Stimulated activated CD4-positive, alpha-beta T cell treated with anti-CD3 and anti-CD28 coated beads, Interleukin-12 subunit alpha, Interleukin-12 subunit beta, amount 100 ng/mL, for 24 hours (primary cell): ENCODE data around the gene PNO1.
"Not testable (repeated sequence)": the region's sequence is repeated elsewhere in the genome, so short reads cannot be mapped to it uniquely, and the experiment has no call there.

Experiments used
- DNase-seq, 2 experiments: peaks; one replicate each; pipeline ENCODE4 v3.0.0-alpha.2; 2020; ENCODE audit warnings: low read depth in 2 of 2

The PNO1 gene

DNA sequence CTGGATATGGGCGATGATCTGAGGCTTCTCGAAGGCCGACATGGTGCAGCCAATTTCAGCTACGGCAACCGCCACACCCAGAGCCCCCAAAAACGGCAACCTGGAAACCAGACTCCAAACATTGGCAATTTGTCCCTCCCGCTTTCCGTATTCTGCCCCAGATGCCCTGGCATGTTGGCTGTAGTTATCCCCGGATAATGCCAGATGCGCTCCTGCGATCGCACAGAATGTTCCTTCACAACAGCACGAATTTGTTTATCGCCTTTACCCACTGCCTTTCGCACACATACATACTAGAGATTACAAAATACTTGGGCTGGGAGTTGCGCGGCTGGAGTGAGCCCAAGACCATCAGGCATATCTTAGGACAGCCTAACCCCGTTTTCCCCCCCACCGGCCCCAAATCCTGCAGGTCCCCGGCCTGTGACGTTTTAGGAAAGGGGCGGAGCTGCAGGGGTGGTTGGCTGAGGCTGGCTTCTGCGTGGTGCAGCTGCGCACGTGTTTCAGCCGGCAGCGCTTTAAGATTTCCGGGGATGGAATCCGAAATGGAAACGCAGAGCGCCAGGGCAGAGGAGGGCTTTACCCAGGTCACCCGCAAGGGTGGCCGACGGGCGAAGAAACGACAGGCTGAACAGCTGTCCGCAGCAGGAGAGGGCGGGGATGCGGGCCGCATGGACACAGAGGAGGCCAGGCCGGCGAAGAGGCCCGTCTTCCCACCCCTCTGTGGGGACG lies at the start of gene PNO1:
Gene PNO1 (plus strand): TSS at position 487 of the 732 bp plus-strand sequence. CDS start 47 bp downstream, at position 534.
- DNase-seq: peak; percentile 91 to 97

DNA sequence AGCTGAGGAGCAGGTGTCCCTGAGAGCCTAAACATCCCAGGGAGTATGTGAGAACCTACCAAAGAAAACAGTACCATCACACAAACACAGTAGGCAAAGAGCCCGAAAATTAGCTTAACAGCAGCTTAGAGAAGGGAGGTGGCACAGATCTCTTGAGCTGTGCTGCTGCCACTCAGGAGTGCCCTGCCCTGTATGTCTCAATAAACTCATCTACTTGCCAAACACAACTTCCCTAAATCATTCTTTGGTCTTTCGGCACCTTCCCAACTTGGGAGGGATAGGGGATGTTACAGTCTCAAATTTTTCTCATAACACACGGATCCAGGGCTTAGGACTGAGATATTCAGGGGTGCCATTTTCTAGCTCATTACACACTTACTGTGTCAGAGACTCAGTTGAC lies 49.6 kb upstream of the PNO1 start:
- DNase-seq: no peak

DNA sequence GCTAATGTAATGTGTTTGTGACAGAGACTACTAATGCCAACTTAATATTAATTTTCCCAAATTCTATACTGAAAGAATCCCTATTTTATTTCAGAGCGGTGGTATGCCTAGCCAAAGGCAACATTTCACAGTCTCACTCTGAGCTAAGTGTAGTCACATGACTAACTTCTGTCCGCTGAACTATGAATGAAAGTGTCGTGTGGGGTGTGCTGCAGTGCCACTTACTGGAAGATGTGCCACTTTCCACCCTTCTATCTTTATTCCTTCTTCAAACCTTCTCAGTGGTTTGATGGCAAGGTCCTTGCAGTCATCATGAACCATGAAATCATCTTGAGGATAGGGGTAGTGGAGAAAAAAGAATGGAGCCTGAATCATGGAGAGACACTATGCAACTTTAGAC lies 47.6 kb upstream of the PNO1 start:
- DNase-seq: no peak

DNA sequence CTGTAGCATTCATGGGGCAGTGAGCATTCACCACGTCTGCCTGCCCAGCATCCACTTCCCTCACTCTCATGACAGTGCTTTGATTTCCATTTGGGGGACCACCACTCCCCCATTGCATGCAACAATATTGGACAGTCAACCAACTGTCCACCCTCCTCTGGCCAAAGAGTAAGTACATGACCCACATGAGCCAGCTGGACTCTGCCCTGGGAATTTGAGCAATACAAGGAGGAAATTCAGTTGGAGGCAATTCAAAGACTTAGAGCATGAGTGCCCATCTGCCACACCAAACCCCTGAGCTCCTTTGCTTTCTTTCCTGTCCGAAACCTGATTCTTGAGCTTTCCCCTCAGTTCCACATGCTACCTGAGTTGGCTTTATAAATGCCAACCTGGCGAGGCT lies 41.7 kb upstream of the PNO1 start:
- no peak for DNase-seq

DNA sequence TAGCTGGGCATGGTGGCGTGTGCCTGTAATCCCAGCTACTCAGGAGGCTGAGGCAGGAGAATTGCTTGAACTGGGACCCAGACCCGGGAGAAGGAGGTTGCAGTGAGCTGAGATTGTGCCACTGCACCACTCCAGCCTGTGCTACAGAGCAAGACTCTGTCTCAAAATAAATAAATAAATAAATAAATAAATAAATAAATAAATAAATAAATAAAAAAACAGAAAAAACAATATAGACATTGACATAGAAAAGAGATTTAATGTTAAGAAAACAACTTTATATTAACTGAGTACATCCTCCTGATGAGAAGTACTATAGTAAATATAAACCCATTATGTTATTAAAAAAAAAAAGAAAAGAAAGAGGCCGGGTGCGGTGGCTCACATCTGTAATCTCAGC lies 39.8 kb upstream of the PNO1 start:
- DNase-seq: not testable (repeated sequence)

DNA sequence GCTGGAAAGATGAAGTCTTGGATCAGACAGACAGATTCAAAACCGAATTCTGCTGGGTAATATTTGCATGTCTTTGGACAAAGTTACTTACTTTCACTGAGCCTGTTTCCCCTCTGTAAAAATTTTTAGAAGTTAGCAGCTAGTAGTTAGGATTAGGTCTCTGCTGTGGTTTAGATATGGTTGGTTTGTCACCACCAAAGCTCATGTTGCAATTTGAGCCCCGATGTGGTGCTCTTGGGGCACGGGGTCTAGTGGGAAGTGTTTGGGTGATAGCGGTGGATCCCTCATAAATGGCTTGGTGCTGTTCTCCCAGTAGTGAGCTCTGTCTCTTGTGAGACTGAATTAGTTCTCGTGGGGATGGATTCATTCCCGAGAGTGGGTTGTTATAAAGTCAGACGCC lies 38.9 kb upstream of the PNO1 start:
- DNase-seq: no peak

DNA sequence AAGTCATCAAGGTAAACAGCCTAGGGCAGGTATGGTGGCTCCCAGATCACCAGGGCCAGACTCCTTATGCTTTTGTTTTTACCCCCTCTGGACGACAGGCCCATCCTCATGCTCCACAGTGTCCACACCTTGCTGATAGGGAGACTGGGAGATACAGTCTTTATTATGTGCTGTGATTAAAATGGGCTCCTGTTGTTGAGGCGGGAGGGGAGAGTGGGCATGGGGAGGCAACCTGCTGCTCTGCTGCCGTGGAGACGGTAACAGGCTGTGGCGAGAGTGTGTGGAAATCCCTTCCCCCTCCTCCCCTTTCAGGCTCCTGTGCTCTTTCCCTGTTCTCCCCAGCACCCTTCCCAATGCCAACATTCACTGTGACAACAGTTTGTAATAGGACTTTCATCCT lies 38.2 kb upstream of the PNO1 start:
- no peak for DNase-seq

DNA sequence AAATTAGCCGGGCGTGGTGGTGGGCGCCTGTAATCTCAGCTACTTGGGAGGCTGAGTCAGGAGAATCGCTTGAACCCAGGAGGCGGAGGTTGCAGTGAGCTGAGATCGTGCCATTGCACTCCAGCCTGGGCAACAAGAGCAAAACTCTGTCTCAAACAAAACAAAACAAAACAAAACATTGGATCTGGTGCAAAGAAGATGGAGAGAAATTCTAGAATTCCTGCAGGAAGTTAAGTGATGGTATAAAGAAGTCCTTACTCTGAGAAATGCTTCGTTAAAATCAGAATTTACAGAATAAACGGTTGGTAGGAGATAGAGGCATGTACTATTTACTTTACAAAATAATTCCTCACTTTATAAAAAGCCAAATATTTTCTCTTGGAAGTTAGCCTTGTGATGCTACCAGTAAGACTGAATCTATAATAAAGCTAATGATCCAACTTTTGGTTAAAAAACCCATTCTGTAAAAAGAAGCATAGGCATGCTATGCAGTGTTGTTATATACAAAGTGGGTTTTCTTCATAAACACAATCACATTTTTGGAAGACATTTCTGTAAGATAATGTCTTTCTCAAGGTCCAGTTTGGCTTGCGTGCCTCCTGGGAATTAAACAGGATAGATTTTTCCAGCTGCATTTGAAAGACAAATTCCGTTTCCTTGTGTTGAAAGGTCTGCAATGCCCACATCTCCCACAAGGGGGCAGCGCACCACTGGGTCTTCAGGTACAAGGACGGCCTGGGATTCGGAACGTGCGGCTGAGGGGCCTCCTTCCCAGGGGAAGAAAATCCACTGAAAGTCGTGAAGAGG lies 35.6 kb upstream of the PNO1 start:
- peak; percentile 61 to 82 for DNase-seq

DNA sequence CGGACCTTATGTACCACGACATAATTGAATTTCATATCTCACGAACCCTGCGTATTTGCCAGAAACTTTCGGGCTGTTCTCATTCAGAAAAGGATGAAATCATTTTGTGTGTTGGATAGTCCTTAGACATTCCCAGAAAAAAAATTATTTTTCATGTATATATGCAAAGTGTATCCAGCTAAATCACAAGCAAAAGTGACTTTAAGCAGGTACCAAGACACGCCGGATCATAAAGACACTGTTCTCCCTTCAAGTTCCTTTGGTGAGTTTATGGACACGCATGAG lies 35.1 kb upstream of the PNO1 start:
- DNase-seq: no peak

DNA sequence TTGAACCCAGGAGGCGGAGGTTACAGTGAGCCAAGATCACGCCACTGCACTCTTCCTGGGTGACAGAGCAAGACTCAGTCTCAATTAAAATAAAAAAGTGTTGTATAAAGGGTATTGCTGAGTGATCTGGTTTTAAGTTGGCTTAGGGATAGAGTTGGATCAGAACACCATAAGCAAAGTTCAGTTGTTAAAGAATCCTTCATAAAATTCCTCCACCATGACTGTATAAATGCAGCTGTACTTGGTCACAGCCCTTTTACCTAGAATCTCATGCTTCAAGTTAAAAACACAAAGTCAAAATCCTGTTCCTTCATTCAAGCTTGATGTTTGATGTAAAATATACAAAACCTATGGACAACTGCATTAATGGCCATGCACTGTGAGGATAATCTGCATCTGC lies 33.4 kb upstream of the PNO1 start:
- no peak for DNase-seq

DNA sequence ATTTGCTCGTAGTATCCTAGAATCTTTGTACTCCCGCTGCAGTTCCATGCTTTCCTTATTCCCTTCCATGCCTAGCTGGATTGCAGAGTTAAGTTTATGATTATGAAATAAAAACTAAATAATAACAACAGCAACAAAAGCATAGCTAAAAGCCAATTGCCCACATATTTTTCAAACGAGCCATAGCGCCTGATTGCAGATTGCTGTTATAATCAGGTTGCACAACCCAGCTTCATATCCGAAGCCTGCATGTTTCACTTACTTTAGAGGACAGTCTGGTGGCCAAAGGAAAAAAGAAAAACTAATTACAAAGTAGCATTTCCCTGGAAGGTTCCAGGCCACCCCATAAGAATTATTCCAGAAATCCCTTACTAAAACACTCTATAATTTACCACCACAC lies 31.9 kb upstream of the PNO1 start:
- no peak for DNase-seq

DNA sequence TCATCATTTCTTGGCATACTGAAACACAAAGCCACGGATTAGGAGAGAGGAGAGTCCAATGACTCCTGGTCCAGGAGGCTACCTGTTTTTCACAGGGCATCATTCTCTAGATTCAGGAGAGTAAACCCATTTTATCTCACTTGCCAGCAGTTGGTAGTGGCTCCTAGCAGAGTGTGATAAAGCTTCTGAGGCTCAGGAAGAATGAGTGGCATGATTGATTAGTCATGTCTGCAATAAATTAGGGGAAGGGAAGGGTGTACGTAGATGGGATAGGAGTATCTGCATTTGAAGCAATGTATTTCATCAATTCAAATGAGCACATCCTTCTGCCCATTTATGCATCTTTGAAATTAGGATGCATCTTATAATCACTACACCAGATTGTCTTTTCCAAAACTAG lies 31.1 kb upstream of the PNO1 start:
- DNase-seq: no peak

DNA sequence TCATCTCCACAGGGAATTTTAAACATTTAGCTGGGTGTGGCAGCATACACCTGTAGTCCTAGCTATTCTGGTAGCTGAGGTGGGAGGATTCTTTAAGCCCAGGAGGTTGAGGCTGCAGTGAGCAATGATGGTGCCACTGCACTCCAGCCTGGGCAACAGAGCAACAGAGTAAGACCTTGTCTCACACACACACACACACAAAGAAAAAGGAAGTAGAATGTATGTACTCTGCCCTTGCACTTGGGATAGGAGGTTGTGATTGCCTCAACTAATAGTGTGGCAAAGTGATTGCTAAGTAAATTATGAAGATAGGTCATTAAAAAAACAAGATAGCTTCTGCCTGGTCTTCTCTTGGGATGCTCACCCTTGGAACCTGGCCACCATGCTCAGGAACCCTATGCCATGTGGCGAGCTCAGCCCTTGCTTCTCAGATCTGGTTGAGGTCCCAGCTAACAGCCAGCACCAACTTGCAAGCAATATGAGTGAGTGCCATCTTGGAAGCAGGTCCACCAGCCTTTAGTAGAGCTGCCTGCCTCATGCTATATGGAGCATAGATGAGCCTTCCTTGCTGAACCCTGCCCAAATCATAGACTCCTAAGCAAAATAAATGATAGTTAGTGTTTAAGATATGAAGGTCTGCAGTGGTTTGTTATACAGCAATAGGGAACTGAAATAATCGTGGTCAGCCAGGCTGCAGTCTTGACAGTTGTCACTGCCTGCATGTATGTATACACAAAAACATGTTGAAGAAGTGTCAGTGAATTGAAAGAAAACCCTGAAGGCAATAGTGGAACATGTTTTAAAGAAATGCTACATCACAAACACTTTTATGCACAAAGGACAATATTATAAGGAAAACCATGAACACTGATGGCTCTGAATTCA lies 30.1 kb upstream of the PNO1 start:
- no peak for DNase-seq

DNA sequence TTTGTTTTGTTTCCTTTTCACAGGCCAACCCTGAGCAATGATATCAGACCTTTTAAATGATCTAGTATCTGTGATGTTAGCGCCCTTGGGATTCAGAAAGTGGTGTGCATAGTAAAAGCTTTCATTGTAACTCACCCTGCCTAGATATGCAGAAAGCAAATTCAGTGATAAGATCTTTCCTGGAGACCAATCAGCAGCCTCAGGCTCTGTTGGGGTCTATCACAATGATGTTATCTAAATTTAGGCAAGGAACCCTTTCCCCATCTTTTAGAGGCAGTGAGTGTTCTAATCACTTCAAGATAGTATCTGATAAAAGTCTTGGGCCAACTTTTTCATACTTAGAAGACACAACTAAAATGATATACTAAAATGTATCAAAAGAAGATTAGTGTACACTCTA lies 23.6 kb upstream of the PNO1 start:
- DNase-seq: no peak

DNA sequence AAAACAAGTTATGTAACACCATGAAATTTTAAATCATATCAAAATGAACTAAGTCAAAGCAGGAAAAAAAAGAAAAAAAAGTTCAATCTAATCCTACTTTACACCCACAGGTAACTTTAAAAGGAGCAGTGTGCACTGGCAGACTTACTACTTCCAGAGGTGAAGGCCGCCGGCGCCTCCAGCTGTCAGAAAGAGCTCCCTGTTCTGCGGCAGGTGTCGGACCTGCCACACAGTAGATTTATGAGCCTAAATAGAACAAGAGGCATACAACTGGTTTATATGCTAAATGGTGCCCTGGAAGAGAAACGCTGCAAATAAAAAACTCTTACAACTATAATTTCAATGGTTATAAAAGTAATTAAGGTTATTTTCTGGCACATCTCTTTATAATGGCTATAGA lies 23.1 kb upstream of the PNO1 start:
- no peak for DNase-seq

DNA sequence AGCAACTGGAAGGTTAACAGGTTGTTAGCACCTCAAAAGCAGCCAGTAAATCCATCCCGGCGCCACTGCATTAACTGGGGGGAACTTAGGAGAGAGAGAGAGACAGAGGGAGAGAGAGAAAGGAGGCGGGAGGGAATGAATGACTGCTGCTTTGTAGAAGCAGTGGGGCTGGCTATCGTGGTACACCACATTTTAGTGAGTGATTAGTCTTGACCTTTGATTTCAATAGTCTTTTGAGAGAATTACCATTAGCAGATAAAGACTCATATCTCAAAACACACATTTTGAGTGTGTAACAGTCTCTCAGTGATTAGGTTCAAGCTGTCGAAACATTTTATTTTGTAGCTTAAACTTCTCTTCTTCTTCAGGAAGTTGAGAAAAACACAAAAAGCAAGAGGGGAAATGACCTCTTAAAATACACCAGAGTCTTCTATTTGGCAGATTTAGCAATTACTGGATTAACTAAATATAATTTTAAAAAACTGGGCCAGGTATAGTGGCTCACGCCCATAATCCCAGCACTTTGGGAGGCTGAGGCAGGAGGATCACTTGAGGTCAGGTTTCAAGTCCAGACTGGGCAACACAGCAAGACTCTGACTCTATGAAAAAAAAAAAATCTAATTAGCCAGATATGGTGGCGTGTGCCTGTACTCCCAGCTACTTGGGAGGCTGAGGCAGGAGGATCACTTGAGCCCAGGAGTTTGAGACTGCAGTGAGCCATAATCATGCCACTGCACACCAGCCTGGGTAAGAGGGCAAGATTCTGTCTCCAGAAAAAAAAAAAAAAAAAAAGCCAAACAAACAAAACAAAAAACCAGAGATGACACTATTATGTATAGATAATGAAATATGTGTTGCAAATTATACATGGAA lies 22.0 kb upstream of the PNO1 start:
- DNase-seq: no peak

DNA sequence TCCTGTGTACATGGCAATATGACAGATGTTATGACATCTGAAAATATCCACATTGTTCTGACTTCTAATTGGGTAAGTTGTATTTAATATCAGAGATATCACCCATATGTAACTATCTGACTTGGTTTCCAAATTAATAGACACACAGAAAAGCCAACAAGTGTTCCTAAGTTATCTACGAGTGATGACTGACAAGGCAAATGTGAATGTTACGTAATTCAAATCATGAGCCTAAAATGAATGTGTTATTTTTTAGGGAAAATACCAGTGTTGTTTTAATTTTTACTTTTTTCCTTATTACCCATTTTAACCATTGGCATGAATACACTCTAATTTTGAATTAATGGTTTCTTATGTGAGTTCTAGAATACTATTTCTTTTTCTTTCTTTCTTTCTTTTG lies 15.8 kb upstream of the PNO1 start:
- DNase-seq: no peak

DNA sequence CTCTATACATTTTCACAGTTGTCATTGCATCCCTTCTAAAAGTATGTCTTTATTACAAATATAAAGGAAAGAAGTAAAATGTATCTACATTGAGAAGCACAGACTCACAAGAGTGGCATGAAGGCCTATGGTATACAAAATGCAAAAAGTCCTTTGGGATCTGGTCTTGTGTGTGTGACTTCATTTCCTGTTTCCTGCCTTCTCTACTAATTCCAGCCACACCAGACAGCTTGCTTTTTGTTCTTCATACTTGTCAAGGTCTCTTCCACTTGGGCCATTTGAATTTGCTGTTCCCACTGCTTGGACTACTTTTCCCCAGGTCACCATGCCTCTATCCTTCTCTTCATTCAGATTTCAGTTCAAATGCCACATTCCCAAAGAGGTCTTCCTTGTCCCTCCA lies 6.7 kb upstream of the PNO1 start:
- DNase-seq: no peak

DNA sequence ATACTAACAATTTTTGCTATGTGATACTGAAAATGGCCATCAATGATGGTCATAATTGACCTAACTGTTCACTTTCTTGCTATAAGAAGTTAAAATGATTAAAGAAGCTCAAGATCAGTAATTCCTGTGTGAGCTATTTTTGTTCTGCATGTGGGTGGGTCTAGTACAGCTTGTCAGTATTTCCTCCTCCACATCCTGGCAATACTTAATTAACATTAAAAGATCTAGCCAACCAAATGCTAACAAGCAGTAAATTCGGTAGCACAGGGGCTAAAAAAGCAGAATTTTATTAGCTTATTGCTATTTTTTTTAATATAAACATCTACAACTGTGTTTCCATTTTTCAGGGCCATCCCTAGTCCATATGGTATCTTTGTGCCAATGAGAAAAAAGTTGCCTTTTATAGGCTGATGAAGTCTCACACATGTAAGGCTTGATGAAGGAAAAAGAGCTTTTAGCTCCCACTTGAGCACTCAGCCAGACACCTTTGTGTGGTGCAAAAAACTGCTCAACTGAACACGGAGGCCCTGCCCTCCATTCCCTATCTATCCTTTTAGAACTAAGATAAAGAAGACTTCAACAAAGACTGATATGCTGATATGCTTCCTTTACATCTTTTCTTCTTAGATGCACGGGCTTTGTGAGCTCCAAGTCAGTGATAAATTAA lies 4.9 kb upstream of the PNO1 start:
- DNase-seq: no peak

DNA sequence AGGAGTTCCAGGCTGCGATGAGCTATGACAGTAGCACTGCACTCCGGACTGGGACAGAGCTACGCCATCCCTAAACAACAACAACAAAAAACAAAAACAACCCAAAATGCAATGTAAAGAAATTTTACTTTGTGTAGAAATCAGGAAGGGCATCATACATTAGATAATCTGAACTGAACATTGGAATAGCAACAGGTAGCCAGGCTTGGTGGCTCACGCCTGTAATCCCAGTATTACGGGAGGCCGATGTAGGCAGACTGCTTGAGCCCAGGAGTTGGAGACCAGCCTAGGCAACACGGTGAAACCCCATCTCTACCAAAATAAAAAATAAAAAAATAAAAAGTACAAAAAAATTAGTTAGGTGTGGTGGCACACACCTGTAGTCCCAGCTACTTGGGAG lies 2.1 kb upstream of the PNO1 start:
- DNase-seq: no peak

DNA sequence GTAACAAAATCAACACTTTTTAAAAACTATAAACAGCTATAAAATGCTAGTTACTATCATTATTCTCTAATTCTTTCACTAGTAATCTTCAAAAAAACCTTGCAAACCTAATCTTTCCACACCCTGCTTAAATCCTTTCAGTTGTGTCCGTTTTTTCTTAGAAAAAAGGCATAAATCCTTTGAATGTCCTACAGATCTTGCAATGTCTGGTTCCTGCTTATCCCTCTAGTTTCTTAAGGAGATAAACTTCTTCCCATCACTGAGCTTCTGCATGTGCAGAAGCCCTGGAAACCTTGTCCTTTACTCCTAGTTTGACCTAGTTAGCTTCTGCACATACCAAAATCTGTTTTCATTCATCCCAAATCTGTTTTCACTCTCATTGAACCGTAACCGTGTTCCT lies 1.3 kb upstream of the PNO1 start:
- no peak for DNase-seq
